Fibroblast of skin of right quadriceps (primary cell): ENCODE results near the gene PTPRJ.
"Not testable (repeated sequence)": the region's sequence is repeated elsewhere in the genome, so short reads cannot be mapped to it uniquely, and the experiment has no call there.

Experiments used
- DNase-seq: peaks from one replicate; pipeline ENCODE4 v3.0.0-alpha.2; 2013

The PTPRJ gene

DNA sequence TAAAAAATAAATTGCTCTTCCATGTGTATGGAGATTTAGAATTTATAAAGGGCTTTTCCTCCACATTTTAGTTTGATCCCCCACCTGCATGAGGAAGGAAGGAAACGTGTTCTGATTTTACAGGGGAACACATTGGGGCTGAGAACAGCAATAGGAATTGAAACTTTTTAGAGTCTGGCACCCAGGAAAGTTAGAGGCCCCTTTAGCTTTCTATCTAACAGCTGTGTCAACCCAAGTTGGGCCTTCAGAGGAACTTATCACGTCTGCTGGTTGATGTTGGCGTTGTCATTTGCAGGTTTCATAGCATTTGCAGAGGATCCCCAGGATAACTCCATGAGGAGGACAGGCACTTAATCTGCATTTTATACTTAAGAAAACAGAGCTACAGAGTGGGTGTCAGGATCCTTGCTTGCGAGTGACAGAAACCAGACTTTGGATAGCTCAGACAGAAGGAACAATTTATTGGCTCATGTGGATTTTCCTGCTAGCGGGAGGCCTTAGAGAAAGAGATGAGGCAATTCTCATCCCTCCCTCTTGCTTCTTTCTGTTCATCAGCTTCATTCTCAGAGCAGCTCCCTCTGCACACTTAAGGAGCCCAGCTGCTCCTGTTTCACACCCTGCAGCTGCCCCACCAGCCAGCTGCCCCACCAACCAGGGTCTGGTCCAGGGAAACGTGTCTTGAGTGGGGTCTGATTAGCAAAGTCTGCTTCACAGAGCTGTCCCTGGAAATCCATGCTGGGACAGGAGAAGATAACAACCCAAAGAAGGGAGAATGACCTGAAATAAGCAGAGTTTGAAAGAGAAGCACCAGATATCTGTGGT is 143.8 kb downstream of the PTPRJ start:
- no peak for DNase-seq

DNA sequence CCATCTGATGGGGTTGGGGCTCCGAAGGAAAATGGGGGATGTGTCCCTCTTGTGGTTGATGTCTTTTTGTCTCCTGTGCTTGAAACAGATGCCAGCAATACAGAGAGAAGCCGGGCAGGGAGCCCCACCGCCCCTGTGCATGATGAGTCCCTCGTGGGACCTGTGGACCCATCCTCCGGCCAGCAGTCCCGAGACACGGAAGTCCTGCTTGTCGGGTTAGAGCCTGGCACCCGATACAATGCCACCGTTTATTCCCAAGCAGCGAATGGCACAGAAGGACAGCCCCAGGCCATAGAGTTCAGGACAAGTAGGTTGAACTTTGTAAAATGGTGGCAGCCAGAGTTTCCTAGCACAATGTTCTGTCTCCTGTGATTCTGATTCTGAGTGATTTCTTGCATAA is 144.5 kb downstream of the PTPRJ start:
- no peak for DNase-seq

DNA sequence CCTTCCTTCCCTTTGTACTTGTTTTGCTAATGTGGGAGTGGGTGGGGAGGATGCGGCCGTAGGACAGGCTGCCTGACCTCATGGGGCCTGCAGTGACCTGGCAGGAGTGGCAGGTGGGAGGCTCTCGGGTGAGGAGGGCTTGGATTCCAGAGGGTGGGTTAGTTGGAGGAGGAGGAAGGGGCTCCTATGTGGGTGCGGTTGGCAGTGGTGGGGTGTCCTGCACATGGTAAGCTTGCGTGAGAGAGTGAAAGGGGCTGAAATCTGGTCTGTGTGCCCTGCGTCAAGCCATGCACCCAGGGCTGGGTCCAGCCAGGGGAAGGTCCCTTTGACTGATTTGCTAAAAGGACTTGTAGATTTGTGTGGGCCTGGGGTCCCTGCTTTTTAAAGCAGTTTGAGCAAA is 145.5 kb downstream of the PTPRJ start:
- DNase-seq = no peak

DNA sequence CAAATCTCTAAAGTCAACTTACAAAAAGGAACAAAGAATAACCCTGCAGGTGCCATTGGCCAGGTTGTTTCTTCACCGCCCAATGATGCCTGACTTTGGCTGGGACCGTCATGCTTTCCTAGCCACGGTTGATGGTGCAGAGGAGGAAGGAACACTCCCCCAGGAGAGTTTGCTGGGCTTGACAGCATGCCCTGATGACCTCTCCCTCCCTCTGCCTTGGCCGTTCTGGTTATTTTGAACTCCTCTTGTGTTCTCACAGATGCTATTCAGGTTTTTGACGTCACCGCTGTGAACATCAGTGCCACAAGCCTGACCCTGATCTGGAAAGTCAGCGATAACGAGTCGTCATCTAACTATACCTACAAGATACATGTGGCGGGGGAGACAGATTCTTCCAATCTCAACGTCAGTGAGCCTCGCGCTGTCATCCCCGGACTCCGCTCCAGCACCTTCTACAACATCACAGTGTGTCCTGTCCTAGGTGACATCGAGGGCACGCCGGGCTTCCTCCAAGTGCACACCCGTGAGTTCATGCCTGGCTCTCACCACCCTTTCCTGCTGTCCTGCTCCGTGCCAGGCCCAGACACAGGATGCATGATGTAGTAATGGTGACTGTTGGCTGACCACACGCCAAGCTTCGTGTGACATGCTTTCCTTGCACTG is 147.3 kb downstream of the PTPRJ start:
- no peak for DNase-seq

DNA sequence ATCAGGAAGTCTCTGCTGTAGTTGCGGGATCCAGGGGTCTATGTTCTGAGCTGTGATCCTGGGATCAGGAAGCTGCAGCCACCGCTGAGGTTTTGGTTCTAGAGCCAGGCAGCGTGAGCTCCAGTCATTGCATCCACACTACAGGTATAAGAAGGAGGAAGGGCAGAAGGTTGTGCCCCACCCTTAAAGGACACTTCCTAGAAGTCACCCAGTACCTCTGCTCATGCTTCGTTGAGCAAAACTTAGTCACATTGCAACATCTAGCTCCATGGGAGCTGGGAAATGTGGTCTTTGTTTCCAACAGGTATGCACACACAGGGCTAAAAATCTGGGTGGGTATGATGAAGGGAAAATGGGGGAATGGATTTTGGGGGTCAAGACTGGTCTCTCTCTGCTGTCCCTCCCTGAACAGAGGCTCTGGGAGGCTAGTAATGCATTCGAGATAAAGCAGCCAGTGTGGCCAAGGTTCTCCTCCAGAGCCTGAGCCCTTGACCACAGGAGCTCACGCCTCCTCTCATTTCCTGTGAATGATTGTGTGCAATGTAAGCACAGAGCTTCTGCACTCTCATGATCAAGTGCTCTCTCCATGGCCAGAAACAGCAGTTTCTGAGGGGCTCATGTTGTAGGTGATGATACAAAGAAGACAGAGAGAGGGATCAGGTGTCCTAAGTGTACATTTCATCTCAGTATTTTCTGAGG is 149.5 kb downstream of the PTPRJ start:
- DNase-seq = no peak

DNA sequence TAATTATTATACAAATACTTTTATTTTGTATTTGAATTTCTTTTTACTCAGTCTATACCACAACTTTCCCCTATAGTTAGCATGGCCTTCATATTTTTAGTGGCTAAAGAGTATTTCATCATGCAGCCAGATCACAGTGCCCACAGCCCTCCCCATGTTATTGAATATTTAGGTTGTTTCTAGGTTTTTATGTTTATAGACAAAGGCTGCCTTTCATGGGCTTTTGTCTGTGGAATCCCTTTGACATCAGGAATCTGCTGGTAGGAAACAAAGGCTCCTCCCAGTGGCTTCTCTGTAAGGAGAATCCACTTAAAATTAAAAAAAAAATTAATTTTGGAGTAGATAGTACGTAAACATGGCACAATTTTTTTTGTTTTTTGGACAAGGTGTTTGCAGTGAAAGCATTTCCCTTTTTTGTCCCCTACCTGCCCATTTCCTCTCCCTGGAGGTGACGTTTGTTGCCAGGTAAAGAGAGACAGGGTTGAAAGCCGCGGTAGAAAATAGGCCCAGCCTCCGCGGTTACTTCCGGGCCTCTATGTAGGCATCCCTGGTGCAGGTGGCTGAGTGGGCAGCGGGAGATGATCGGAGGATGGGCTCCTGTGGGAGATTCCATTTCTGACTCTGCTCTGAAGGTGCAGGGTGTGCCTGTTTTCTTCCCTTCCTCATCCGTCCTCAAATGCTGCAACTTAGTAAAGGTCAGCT is 154.0 kb downstream of the PTPRJ start:
- no peak for DNase-seq

DNA sequence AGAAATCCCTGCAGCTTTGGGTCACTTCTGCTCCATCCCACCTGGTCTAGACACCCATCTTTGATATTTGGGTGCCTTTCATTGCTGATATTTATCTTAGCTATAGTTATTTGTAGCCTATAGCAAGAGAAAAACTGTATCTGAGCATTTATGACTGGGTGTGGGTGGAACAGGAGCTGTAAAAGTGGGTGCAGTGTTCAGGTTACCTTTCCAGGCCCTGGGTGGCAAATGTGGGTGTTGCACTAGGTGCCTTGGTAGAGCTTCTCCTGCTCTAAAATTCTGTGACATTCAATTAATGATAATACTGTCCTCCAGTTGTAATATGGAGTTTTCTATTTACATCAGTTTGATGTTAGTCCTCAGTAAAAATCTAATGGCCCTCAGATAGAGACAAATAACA is 157.9 kb downstream of the PTPRJ start:
- no peak for DNase-seq

DNA sequence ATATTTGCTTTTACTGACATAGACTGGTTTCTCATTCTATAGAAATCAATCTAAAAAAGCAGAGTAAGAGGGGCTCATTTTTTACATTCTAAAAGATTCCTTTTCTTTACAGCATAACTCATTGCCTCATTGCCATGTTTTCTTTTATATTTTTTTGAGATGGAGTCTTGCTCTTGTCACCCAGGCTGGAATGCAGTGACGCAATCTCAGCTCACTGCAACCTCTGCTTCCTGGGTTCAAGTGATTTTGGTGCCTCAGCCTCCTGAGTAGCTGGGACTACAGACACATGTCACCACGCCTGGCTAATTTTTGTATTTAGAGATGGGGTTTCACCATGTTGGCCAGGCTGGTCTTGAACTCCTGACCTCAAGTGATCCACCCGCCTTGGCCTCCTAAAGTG is 159.5 kb downstream of the PTPRJ start:
- DNase-seq = not testable (repeated sequence)

DNA sequence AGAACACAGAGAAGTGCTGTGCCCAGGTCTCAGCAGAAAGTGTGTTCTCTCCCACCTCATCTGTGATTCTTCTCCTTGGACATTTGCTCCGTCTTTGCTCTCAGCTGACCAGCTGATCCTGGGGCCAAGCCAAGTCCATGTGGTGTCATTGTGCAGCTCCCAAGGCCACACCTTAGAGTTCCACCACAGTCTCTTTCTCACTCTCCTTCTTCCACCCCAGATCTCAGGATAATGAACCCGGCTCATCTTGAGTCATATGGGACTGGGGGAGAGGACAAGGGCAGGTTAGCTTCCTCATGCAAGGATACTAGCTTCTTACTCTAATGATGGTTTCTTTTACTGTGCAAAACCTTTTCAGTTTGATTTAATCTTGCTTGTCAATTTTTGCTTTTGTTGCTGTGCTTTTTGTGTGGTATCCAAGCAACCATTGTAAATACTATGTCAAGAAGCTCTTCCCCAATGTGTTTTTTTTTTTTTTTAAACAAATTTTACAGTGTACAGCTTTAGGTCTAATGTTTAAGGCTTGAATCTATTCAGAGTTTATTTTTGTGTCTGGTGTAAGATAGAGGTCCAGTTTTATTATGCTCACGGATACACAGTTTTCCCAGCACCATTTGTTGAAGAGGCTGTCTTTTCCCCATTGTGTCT is 161.2 kb downstream of the PTPRJ start:
- DNase-seq = no peak

DNA sequence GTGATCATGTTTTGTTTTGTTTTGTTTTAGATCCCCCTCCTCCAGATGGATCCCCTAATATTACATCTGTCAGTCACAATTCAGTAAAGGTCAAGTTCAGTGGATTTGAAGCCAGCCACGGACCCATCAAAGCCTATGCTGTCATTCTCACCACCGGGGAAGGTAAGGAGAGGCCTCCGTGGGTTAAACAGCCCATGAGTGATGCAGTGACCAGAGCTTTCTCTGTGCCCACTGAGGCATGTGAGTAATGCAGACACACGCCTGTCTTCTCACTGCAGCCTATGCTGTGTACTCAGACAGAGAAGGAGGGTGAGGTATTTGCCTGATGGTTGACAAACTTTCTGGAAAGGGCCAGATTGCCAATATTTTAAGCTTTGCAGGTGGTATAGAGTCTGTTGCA is 162.5 kb downstream of the PTPRJ start:
- DNase-seq = no peak

DNA sequence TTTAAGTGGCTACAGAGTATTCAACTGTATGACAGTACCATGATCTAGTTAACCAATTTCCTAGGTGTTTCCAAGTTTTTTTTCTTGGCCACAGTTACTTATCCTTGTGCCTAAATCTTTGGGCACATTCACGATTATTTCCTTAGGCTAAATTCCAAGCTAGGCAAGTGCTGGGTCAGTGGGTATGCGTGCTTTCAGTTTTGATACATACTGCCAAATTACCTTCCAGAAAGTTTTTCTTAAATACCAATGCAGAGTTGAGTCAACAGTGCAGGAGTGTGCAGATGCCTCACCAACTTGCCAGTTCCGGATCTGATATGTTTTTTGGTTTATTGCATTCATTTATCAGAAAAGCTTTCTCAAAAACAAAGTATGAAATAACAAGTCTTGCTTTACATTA is 168.4 kb downstream of the PTPRJ start:
- DNase-seq = no peak

DNA sequence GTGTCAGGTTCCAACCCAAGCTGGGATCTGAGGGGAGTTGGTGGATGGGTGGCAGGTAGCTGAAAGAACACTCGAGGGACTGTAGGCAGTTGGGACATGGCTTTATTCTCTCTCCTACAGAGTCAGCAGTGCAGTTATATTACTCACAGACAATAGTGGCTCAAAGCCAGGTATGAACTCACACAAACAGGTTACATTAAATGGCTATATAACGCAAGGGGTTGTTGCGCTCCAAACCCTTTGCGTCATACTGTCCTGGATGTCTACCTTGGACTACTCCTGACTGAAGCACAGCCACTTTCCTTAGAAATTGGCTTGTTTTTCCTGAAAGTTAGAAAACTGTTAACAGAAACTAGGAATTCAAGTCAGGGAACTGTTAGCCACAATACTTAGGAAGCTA is 169.9 kb downstream of the PTPRJ start:
- peak; percentile 21 for DNase-seq

DNA sequence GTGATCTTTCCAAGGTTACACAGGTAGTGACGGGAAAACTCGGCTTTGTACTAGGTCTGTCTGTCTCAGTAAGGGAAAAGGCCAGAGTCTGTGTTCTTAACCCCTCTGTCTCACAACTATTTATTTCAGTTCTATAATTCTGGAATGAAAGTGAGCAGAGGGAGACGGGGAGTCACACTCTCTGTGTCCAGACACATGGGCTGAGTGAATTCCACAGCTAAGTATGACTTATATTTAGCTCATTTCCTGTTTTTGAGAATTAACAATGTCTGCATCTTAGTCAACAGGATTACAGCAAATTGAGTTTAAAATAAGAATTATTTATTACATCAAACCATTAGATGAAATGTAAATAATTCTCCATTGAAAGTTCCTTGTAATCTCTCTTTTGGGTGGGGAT is 173.8 kb downstream of the PTPRJ start:
- DNase-seq = peak; percentile 51

DNA sequence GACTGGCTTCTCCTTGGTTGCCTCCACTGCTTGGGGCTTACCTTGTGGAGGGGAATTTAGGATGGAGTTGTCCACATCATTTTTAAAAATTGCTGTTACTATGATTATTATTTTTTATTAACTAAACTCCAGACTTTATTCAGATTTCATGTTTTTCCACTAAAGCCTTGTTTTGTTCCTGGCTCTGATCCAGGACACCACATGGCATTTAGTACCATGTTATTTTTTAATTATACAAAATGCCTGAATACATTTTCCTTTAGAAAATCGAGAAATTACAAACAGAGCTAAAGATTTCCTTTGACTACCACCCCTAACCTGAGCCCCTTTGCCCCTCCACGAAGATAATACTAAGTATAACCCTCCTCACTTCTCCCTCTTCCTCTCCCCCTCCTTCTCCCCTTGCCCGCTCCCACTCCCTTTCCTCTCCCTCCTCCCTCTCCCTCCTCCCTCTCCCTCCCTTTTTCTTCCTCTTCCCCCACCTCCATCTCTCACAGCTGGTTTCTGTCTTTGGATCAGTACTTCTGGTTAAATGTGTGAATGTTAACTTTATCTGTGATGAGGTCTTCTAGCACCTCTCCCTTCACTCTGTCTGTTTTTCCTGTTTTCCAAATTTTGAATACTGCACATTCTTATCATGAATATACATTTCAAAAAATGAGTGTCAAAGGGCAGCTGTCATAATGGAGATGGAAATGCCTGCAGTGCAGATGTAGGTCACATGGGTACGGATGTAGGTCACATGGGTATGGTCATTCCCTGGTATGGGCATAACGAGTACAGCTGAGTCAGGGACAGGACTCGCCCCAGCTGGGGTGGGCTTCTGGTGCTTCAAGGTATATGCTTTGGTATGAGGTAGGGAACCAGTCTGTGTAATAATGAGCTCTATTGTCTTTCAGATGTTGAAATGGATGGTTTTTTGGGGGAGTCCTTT is 181.9 kb downstream of the PTPRJ start:
- no peak for DNase-seq

DNA sequence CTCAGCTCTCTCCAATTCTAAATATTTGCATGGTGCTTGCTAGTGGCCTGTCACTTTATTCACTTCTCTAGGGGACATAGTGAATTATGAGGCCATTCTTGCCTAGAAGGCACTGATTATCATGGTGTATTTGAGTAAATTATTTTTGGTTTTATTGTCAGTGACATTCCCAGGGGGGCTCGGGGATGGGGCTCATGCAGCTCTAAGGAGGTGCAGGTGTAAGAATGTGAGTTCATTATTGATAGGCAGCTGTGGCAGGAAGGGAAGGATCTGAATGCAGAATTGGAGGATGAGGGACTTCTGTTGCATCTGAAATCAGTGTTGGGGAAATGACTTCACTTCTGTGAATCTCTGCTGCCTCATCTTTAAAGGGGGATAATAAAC is 182.5 kb downstream of the PTPRJ start:
- DNase-seq = no peak

DNA sequence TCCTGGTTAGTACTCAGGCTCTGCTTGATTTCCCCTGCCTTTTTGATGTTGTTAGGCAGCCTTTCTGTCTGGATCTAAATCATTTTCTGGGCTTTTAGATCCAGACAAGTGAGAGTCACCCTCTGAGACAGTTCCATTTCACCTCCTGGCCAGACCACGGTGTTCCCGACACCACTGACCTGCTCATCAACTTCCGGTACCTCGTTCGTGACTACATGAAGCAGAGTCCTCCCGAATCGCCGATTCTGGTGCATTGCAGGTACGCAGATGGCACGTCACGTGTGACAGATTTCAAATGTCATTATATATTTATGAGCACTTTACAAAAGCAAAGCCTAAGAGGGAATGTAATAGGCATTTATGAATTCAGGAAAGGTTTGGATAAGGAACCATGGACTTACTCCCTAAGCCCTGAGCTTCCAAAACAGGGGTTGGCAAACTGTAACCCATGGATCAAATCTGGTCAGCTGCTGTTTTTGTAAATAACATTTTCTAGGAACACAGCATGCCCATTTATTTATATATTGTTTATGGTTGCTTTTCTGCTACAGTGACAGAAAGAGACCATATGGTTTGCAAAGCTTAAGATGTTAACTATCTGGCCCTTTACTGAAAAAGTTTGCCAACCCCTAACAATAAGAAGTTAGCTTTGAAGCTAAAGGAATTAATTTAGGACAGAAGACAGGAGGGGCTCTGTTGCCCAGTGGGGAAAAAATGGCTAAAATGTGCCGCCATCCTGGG is 183.2 kb downstream of the PTPRJ start:
- DNase-seq = no peak

DNA sequence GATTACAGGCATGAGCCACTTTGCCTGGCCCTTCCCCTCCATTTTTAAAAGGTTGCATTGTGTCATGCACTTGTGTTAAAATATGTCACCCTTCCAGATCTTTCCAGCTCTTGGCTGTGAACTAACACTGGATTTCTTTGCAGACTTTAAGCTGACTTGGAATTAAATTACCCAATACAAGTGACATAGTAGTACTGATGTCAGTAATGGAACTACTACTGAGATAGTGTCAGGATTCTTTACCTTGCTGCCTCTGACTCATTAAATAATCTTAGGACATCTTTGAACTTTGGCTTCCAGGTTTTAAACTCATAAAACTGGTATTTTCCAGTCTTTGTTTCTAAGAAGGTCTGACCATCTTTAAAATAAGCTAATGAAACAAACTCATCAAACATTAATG is 184.5 kb downstream of the PTPRJ start:
- no peak for DNase-seq

DNA sequence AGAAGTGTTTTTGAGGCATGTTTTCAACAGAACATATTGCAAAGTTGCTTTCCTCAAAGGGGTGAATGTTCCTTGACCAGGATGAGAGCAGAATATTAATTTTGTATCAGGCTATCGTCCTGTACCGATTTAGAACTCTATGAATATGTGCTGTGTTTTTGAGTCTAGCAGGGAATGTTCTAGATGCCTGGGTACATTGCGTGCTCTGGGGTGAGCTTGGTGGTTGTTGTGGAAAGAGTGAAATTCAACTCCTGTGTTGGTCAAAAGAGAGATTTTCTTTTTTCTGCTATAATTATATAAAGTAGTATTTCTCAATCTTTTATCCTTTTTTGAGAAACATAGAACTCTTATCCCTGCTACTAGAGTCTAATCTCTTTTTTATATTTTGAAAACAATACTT is 185.1 kb downstream of the PTPRJ start:
- no peak for DNase-seq

DNA sequence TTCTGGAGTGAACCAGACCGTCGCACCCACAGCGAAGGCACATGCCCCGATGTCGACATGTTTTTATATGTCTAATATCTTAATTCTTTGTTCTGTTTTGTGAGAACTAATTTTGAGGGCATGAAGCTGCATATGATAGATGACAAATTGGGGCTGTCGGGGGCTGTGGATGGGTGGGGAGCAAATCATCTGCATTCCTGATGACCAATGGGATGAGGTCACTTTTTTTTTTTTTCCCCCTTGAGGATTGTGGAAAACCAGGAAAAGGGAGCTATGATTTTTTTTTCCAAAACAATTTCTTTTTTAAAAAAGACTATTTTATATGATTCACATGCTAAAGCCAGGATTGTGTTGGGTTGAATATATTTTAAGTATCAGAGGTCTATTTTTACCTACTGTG is 187.0 kb downstream of the PTPRJ start:
- peak; percentile 30 for DNase-seq

DNA sequence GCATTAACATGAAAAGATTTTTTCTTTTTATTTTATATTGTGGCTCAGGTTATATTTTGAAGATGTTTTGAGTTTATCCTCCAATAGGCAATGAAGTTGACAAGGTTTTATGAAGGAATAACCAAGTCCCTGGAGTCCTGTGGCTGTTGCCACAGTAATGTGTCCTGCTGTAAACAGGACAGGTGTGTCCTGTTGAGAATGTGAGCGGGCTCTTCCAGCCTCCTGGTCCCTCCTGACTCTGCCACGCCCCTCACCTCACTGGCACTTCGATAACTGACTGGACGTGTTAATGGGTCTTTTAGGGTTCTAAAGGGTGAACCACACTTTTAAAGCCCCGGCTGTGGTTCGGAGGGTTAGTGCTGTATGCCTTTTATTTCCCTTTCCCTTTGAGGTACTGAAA is 188.5 kb downstream of the PTPRJ start:
- DNase-seq = no peak

DNA sequence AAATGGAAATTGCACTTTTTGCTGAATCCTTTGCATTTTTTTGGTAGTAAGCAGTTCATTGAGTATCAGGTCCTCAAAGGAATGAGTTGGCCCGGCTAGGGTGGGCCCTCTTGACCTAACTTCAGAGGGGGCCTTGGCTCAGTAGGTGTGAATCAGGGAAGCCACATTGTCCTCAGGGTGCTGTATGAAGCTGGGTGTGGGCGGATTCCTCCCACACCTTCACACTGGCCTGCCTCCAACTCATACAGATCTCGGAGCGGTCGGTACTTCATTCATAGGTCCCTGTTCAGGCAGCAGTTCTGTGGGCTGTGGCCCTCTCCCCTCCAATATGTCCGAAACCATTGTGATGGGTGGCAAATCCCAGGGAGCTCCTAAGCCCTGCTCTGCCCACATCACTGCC is 188.9 kb downstream of the PTPRJ start:
- DNase-seq = no peak
